ENCODE measurements around the gene CREB1.
"Not testable (repeated sequence)": the region's sequence is repeated elsewhere in the genome, so short reads cannot be mapped to it uniquely, and the experiment has no call there.

The CREB1 gene

DNA sequence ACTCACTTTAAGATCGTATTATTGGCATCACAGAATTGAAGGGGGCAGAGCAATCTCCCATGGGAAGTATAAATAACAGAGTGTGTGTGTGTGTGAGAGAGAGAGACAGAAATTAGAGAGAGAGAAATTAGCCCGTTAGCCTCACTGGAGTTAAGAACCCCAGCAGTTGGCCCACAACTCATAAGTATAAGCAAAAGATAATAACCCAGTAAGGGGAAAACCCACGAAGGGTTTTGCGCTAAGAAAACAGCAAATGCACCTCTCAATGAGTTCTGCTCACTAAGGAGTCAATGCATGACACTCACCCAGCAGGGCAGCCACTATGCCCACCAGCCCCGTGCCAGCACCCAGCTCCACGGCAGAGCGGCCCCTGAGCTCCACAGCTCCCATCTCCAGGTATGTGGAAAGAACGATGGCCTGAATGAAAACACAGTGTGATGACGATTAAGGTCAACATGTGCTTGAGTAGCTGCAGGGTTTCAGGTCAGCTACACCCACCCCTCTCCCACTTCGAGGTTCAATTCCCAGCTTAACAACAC, 91.8 kb downstream of the CREB1 start:
- no peak for FAIRE-seq

DNA sequence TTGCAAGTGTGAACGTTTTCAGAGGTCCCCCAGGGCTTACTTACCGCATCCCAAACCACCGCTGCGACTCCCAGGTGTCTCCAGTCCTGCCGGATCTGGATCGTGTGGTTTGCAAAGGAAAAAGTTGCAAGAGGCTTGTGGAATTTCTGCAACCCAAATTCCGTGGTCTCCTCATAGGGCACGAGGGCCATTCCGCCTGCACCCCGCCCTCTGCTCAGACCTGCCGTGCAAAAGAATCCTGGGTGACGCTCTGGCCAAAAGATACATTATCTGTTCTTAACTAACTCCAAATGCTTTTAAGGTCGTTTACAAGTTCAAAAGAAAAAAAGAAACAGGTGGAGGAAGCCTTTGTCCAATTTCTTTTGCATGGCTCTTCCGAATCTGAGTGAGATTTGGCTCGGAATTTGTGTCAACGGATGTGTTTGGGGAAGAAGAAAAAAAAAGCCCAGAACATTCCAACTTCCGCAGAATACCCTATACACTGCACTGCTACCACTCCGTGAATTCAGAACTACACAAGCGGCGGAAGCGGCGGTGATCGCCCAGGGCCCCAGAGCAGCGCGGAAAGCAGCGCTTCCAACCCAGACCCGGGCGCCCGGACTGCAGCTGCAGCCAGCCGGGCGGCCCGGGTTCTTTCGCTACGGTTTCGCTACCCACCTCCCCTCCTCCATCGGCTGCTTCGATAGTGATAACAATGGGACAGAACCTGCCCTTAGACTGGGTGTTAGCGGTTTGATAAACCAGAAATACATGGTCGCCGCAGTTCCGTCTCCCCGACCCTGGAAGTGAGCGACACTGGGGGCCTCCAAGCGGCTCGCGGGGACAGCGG, 94.6 kb downstream of the CREB1 start:
- FAIRE-seq, result no peak

DNA sequence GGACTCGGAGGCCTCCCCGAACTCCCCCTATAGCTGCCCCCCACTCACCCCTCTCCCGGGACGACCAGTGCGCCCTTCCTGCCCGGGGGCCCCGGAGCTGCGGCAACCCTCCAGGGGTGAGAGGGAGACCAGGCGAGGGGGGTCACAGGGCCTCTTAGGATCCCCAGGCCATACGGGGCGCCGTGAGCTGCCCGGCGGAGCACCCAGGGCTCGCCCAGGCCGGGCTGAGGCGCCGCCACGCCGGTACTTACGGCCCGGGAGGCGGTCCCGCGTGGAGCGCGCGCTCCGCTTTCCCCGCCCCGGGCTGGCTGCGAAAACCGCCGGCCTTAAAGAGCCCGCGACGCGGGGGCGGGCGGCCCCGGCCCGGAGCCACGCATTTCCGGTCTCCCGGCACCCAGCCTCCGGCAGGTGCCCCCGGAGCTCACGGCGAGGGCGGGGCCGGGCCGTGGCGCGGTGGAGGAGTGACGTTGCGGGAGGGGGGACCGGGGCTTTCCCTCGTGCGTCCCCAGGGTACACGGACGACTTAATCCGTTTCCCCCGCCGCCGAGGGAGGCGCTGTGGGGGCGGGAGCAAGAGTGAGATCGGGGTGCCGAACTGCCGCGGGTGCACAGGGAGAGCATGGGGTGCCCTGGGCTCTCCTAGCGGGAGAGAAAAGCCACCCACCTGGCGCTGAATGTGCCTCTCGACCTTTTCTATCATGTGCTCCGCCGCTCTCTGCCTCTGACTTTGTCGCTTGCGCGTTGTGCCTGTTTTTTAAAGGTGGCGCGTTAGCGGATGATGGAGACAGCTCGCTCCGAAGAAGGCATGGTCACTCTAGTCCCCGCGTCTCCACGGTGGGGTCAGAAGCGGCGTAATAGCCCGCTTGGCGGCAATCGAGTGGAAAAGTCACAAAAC, 95.5 kb downstream of the CREB1 start, which contains the start of gene METTL21A:
TSS of gene METTL21A (minus strand) at position 381 of the 894 bp plus-strand sequence. CDS start 1,019 bp downstream, outside the sequence.
- no peak for FAIRE-seq

DNA sequence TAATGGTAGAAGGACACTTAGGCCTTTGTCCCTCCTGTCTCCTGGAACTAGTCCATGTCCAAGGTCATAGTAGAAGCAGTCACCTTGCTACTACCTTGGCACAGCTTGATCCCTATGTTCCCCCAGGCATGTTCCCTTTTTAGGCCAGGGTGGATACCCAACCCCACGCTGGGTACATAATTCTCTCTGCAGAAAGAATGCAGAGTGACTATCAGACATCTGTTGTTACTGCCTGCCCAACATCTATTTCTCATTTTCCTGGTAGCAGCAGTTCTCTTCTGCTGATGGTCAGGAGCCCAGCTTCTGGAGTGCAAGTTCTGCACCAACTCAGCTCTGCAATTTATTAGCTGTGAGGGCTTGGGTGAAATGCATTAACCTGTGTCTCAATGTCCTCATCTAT, 99.8 kb downstream of the CREB1 start:
- no peak for FAIRE-seq

DNA sequence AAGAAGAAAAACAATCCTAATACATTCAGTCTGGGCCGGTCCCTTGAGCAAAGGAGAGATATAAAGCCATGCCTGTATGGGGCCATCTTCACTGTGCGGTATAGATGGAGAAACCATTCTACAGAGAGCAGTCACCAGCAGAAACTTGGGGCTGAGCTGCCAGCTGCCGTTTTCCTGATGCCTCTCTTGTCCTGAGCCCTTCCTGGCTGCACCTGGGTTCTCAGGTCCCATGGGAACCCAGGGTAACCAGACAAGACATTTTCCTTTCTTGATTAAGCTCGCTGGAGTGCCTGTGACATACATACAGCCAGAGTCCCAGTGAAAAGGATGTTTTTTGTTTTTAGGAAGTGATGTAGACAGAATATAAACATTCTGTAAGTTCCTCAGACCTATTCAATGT, 100.7 kb downstream of the CREB1 start:
- no peak for FAIRE-seq

DNA sequence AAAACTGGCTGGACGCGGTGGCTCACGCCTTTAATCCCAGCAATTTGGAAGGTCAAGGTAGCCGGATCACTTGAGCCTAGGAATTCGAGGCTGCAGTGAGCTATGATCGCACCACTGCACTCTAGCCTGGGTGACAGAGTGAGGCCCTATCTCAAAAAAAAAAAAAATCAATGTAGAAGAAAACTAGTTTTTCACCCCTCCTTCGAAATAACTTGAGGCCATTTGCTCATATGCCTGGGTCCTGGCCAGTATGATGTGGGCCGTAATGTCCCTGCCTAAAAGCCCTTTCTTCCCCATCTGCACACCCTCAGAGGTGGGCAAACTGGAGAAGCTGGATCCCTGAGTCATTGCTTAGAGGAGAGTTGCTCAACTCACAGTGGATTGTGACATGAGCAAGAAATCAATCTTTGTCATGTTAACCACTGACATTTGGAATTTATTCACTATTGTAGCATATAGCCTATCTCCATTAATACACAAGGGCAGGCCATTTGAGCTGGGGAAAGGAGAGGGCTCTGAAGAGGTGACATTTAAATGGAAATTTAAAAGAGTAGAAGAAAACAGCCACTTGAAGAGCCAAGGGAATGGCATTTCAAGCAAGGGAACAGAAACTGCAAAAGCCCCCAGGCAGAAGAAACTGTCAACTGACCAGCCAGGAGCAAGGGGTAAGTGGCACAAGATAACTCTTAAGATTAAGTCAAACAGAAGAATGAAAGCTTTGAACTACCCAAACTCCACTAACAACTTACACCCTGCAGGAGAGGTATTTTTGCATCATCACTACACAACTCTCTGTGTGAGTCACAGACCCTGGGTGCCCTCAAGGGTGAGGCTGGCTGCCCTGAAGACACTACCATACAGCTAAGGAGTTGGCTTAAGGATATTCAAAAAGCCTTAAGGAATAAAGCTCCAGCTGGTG, 103.1 kb downstream of the CREB1 start:
- FAIRE-seq, result no peak

DNA sequence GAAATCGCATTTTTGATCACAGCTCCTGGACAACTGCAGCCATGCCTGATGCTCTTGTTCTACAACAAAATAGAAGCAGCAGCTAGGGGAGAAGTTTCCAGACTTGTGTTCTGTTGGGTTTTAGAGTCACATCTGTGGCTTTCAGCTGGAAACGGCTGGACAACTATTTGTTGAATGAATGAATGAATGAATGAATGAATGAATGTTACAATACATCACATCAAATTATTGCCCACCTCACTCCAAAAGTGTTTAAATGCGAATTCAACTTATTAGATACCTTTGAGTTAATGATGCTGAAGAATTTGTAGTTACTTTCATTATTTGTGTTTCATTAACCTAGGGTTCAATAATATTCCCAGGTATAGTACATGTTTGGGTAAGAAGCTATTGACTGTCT, 103.9 kb downstream of the CREB1 start:
- no peak for FAIRE-seq

DNA sequence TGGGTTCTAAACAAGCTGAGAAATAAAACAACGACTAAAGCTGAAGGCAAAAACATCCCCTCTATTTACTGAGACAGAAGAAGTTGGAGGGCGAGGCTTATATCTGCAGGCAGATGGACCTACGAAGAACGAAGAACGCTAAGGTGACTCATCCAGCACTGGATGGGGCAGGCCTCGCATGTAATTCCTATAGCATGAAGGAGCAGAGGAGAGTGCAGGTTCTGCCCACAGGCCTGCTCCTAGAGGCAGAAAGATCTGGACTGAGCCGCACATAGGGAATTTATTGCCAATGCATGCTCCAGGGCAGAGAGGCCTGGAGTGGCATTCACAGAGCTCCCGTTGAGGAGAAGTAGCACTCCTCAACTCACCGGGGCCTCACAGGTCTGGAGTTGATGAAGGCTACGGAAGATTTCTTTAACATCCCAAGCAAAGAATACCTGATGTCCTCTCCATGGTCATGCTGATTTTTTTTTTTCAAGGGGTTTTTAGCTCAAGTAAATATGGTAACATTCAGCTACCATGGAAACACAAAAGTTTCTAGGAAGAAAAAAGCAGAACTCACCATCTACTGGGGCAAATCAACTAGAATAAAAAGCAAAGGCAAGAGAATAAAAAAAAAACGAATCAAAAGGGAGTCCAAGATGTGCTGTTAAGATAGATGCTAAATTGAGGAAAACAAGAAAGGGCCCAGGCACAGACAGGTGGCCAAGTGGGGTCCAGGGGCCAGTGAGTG, 105.9 kb downstream of the CREB1 start:
- no peak for FAIRE-seq

DNA sequence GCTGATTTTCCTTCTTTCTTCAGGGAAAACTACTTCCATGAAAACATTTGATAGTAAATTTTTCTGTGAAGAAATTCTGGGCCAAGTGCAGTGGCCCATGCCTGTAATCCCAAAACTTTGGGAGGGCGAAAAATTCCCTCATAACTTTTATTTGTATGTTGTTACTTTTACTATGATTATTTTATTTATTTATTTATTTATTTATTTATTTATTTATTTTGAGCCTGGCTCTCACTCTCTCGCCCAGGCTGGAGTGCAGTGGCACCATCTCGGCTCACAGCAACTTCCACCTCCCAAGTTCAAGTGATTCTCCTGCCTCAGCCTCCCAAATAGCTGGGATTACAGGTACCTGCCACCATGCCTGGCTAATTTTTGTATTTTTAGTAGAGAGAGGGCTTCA, 109.5 kb downstream of the CREB1 start:
- FAIRE-seq, result not testable (repeated sequence)

DNA sequence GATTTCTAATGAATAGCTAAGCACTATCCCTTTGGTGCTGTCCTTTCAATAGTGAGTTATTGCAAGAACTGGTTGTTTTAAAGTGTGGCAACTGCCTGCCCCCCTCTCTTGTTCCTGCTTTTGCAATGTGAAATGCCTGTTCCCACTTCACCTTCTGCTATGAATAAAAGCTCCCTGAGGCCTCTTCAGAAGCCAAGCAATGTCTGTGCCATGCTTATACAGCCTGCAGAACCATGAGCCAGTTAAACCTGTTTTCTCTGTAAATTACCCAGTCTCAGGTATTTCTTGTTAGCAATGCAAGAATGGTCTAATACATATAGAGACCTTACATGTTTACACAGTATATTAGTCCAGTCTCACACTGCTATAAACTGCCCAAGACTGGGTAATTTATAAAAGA, 110.4 kb downstream of the CREB1 start:
- FAIRE-seq, result no peak

DNA sequence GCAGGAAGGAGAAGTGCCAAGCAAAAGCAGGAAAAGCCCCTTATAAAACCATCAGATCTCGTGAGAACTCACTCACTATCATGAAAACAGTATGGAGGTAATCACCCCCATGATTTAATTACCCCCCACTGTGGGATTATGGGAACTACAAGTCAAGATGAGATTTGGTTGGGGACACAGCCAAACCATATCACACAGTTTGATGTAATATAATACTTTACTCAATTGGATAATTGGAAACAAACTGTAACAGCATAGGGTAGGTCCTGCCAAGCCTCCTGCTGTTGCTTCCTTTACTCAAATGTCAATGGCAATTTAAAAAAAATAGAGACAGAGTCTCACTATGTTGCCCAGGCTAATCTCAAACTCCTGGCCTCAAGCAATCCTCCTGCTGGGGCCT, 110.9 kb downstream of the CREB1 start:
- FAIRE-seq, result no peak

DNA sequence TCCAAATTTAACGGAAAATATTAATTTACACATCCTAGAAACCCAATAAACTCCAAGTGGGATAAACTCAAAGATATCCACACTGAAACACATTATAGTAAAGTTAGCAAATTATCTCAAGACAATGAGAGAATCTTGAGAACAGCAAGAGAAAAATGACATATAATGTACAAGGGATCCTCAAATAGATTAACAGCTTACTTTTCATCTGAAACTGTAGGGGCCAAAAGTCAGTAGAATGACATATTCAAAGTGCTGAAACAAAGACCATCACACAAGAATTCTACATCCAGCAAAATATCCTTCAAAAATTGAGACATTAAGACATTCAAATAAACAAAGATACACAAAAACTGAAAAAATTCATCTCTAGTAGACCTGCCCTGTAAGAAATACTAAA, 114.1 kb downstream of the CREB1 start:
- no peak for FAIRE-seq

DNA sequence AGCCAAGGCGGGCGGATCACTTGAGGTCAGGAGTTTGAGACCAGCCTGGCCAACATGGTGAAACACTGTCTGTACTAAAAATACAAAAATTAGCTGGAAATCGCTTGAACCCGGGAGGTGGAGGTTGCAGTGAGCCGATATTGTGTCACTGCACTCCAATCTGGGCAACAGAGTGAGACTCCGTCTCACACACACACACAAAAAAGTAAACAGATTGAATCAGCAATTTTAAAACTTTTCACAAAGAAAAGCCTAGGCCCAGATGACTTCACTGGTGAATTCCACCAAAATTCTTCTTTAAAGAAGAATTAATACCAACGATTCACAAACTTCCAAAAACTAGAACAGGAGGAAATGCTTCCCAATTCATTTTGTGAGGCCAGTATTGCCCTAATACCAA, 116.8 kb downstream of the CREB1 start:
- FAIRE-seq, result not testable (repeated sequence)
